GM12801 (cell line): ENCODE results near the gene DHRSX.

ENCODE experiments used
- TF ChIP-seq, protein P1 (sequence below): IDR thresholded peaks from one replicate; pipeline ENCODE4 v1.5.1; 2011; ENCODE audit warnings: control low read depth; ENCODE audit not compliant: insufficient read length; ENCODE audit errors: extremely low read depth

Gene DHRSX

DNA sequence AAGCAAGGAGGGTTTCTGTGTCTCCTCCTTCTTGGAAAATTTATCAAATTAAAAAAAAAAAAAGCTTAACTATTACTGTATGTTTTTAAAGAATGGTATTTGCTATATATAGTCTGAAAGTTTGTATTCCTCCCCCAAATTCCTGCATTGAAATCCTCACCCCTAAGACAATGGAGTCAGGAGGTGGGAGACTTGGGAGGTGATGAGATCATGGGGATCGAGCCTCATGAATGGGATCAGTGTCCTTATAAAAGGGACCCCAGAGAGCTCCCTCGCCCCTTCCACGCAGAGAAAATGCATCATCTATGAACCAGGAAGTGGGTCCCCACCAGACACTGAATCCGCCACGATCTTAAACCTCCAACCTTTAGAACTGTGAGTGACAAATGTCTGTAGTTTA lies 50.1 kb downstream of the DHRSX start:
- TF ChIP-seq, protein P1, sequence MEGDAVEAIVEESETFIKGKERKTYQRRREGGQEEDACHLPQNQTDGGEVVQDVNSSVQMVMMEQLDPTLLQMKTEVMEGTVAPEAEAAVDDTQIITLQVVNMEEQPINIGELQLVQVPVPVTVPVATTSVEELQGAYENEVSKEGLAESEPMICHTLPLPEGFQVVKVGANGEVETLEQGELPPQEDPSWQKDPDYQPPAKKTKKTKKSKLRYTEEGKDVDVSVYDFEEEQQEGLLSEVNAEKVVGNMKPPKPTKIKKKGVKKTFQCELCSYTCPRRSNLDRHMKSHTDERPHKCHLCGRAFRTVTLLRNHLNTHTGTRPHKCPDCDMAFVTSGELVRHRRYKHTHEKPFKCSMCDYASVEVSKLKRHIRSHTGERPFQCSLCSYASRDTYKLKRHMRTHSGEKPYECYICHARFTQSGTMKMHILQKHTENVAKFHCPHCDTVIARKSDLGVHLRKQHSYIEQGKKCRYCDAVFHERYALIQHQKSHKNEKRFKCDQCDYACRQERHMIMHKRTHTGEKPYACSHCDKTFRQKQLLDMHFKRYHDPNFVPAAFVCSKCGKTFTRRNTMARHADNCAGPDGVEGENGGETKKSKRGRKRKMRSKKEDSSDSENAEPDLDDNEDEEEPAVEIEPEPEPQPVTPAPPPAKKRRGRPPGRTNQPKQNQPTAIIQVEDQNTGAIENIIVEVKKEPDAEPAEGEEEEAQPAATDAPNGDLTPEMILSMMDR, result no peak

DNA sequence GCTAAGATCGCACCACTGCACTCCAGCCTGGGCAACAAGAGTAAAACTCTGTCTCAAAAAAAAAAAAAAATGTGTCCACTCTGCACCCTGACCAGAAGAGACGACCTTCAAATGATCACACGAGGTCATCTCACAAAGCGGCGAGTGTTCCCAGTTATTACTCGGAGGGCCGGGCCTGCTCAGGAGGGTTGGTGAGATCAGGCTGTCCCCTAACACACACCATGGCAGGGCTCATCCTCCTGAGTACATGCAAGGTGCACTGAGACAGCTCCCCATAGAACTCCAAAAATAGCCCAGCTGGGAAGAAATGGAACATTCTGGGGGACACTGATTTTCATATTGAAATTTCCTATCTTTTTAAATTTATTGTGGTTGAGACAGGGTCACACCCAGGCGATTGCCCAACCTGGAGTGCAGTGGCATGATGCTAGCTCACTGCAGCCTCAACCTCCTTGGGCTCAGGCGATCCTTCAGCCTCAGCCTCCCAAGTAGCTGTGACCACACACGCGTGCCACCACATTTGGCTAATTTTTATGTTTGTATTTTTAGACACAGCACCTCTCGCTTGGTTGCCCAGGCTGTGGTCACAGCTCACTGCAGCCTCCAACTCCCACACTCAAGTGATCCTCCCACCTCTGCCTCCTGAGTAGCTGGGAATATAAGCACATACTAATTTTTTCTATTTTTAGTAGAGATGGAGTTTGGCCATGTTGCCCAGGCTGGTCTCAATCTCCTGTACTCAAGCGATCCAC lies 51.5 kb downstream of the DHRSX start:
- TF ChIP-seq, protein P1, result no peak

DNA sequence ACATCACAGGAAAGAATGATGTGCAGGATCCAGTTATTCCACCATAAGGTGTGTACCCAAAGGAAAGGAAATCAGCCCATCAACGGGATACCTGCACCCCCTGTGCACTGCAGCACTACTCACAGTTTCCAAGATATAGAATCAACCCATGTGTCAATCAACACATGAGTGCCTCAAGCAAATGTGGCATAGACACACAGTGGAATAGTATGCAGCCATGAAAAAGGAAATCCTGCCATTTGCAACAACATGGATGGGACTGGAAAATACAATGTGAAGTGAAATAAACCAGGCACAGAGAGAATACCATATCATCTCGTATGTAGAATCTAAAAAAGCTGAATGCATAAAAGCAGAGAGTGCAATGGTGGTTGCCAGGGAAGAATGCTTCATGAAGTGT lies 53.3 kb downstream of the DHRSX start:
- TF ChIP-seq, protein P1, result no peak

DNA sequence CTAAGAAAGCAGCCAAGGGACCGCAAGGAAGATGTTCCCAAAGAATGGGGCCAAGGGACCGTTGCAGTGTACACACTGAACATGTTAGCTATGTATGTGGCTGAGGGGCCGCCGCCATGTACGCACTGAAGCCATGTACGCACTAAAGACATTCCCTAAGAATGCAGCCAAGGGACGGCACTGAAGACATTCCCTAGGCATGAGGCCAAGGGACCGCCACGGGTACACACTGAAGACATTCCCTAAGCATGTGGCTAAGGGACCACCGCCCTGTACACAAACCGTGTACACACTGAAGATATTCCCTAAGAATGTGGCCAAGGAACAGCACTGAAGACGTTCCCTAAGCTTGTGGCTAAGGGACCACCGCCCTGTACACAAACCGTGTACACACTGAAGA lies 54.0 kb downstream of the DHRSX start:
- TF ChIP-seq, protein P1, result no peak

DNA sequence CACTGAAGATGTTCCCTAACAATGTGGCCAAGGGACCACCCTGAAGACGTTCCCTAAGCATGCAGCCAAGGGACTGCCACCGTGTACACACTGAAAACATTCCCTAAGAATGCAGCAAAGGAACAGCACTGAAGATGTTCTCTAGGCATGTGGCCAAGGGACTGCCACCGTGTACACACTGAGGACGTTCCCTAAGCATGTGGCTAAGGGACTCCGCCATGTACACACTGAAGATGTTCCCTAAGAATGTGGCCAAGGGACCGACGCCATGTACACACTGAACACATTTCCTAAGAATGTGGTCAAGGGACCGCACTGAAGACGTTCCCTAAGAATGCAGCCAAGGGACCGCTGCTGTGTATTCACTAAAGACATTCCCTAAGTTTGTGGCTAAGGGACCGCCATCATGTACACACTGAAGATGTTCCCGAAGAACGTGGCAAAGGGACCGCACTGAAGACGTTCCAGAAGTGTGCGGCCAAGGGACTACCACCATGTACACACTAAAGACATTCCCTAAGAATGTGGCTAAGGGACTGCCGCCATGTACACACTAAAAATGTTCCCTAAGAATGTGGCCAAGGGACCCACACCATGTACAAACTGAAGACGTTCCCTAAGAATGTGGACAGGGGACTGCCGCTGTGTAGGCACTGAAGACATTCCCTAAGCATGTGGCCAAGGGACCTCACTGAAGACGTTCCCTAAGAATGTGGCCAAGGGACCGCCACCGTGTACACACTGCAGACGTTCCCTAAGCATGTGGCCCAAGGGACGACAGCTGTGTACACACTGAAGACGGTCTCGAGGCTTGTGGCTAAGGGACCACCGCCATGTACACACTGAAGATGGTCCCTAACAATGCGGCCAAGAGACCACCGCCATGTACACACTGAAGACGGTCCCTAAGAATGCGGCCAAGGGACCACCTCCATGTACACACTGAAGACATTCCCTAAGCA lies 54.8 kb downstream of the DHRSX start:
- TF ChIP-seq, protein P1, result no peak

DNA sequence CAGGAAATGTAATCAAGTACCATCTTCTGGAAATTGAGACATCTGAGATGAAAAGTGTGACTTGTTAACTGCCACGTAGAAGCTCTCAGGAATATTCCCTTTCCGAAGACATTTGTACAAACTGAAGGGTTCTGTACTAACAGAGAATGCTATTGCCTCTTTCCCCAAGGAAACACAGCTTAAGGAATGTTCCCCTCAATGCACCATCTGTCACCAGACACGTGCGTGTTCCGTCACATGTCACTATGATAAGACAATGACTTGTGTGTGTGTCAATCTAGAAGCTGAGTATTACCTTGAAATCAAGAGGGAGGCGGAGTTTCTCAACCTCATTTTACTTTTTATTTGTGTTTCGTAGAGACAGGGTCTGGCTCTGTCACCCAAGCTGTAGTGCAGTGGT lies 58.1 kb downstream of the DHRSX start:
- TF ChIP-seq, protein P1, result no peak

DNA sequence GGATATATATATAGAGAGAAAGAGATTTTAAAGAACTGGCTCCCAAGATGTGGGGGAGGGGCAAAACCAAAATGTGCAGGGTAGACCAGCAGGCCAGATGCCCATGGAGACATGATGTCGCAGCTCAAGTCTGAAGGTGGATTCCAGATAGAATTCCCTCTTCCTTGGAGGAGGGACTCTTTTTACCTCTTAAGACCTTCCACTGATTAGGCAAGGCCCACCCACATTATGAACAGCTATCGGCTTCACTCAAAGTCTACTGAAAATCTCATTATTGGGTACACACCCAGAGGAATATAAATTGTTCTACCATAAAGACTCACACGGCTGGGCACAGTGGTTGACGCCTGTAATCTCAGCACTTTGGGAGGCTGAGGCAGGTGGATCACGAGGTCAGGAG lies 59.3 kb downstream of the DHRSX start:
- TF ChIP-seq, protein P1, result no peak
